ENCODE data around the gene AIF1L. TPM values are rescaled to one million over a fixed set of nuclear protein-coding genes. Genes with fewer than 3 reads are reported as not detected.

AIF1L gene
- total RNA-seq, 1 experiment from 2014 or later, result 103 TPM

GRCh38 chr9:131082774-131083512 lies 13.4 kb upstream of the AIF1L start (continued):
- TF ChIP-seq ZNF281 (CRISPR knock-in tag; IDR thresholded peaks at IDR 0.05) (no peak), ZNF671 (CRISPR knock-in tag; IDR thresholded peaks at IDR 0.05) (no peak), GABPB1 (CRISPR knock-in tag; IDR thresholded peaks at IDR 0.05) (no peak), HMGA2 (CRISPR knock-in tag; IDR thresholded peaks at IDR 0.05) (no peak)

- no peaks in the 10 kb centered on the region for H3K4me1 Mint-ChIP-seq
- no peaks in the 10 kb centered on the region; the same call in 1 of the 2 replicates for H3K36me3 Mint-ChIP-seq
- CTCF ChIA-PET, result interaction anchor here (0.6 kb wide), 2 partner anchors 12 to 377 kb away, joined by 3 read pairs; partner anchors contain the start of gene AIF1L
- H3K27ac Mint-ChIP-seq, result peak overlapping the region; percentile 76; the same call in 1 of the 2 replicates
- POLR2A ChIA-PET, result no interaction called here
- no peaks in the 10 kb centered on the region for H3K9me3 Mint-ChIP-seq
- no peak overlapping the region for H3K4me3 Mint-ChIP-seq
- TF ChIP-seq SOX15 (CRISPR knock-in tag; IDR thresholded peaks at IDR 0.05), result no peak
- no peak for TF ChIP-seq NFATC4 (CRISPR knock-in tag; IDR thresholded peaks at IDR 0.05)
- TF ChIP-seq ATF6 (CRISPR knock-in tag; IDR thresholded peaks at IDR 0.05), result no peak
- TF ChIP-seq JUN (CRISPR knock-in tag; IDR thresholded peaks at IDR 0.05), result no peak
- no peak for TF ChIP-seq GRHL2 (CRISPR knock-in tag; IDR thresholded peaks at IDR 0.05; ENCODE audit: insufficient replicate concordance, severe bottlenecking)
- TF ChIP-seq MYBL2 (CRISPR knock-in tag; IDR thresholded peaks at IDR 0.05), result no peak
- no peak for TF ChIP-seq ELF4 (CRISPR knock-in tag; IDR thresholded peaks at IDR 0.05; ENCODE audit: low read depth)
- no peak for TF ChIP-seq ZNF416 (CRISPR knock-in tag; IDR thresholded peaks at IDR 0.05)
- TF ChIP-seq AFF4 (CRISPR knock-in tag; IDR thresholded peaks at IDR 0.05; ENCODE audit: borderline replicate concordance), result no peak
- no peak for TF ChIP-seq MAX (CRISPR knock-in tag; IDR thresholded peaks at IDR 0.05)
- no peak for TF ChIP-seq FOXP4 (CRISPR knock-in tag; IDR thresholded peaks at IDR 0.05)
- no peak for TF ChIP-seq ZMAT4 (CRISPR knock-in tag; IDR thresholded peaks at IDR 0.05)
- TF ChIP-seq ZNF671 (CRISPR knock-in tag; IDR thresholded peaks at IDR 0.05), result no peak
- no peak for TF ChIP-seq TEAD4 (CRISPR knock-in tag; IDR thresholded peaks at IDR 0.05)
- TF ChIP-seq CBFB (CRISPR knock-in tag; IDR thresholded peaks at IDR 0.05; ENCODE audit: low read depth), result no peak
- TF ChIP-seq HMGA2 (CRISPR knock-in tag; IDR thresholded peaks at IDR 0.05), result no peak
- TF ChIP-seq RORB (CRISPR knock-in tag; IDR thresholded peaks at IDR 0.05), result no peak
- ATAC-seq, result no peak
- H3K27me3 Mint-ChIP-seq (ENCODE audit: low read depth), result no peaks in the 10 kb centered on the region
- DNase-seq (ENCODE audit: low spot score), result no peak
These were observed 11.5 kb upstream of the AIF1L start for GRCh38 chr9:131084661-131085369.
